OCI-LY1 (cell line): Measurements from ENCODE around the gene TNFAIP1.
A peak's percentile ranks its signal among the peaks of the same experiment; 100 is the strongest.

ENCODE experiments used
- H2AFZ ChIP-seq: fragments of 200-600 bp; sonication (generic), shearing (Covaris generic); 2 replicates; pipeline ENCODE4 v1.6.0; 2014; ENCODE audit warnings: antibody characterized with exemption, mild to moderate bottlenecking, low read length
- H3F3A ChIP-seq: fragments of 200-600 bp; sonication (generic), shearing (Covaris generic); 2 replicates; pipeline ENCODE4 v1.6.0; 2014; ENCODE audit warnings: mild to moderate bottlenecking, antibody characterized with exemption, low read length, moderate library complexity; ENCODE audit not compliant: insufficient read depth
- H3K27ac ChIP-seq: fragments of 200-600 bp; sonication (generic); 2 replicates; pipeline ENCODE4 v1.5.1; 2014; ENCODE audit warnings: low read length, mixed run types, mild to moderate bottlenecking, low read depth; ENCODE audit not compliant: poor library complexity, severe bottlenecking
- H3K27me3 ChIP-seq: fragments of 200-600 bp; sonication (generic); 2 replicates; pipeline ENCODE4 v1.6.0; 2014; ENCODE audit warnings: antibody characterized with exemption, mild to moderate bottlenecking, low read length, moderate library complexity; ENCODE audit not compliant: insufficient read depth
- H3K36me3 ChIP-seq: fragments of 200-600 bp; sonication (generic); 2 replicates; pipeline ENCODE4 v1.6.1; 2014; ENCODE audit warnings: mild to moderate bottlenecking, antibody characterized with exemption, low read length, moderate library complexity, mixed read lengths; ENCODE audit not compliant: insufficient read depth
- H3K4me1 ChIP-seq: fragments of 200-600 bp; sonication (generic); 2 replicates; pipeline ENCODE4 v1.5.1; 2014; ENCODE audit warnings: mild to moderate bottlenecking, low read length, moderate library complexity; ENCODE audit not compliant: insufficient read depth, severe bottlenecking
- H3K4me2 ChIP-seq: fragments of 200-600 bp; sonication (generic), shearing (Covaris generic); 2 replicates; pipeline ENCODE4 v1.6.1; 2014; ENCODE audit warnings: low read length
- H3K4me3 ChIP-seq: fragments of 200-600 bp; sonication (generic); 2 replicates; pipeline ENCODE4 v1.5.1; 2014; ENCODE audit warnings: low read length, low read depth, mild to moderate bottlenecking, mixed read lengths; ENCODE audit not compliant: poor library complexity, severe bottlenecking
- H3K79me2 ChIP-seq: fragments of 200-600 bp; shearing (Covaris generic); 2 replicates; pipeline ENCODE4 v1.6.1; 2016; ENCODE audit warnings: mixed run types, low read length, mixed read lengths; ENCODE audit not compliant: insufficient read depth
- H3K9ac ChIP-seq: fragments of 200-600 bp; sonication (generic), shearing (Covaris generic); 2 replicates; pipeline ENCODE4 v1.6.1; 2014; ENCODE audit warnings: mild to moderate bottlenecking, low read length, mixed read lengths
- H3K9me2 ChIP-seq: fragments of 200-600 bp; sonication (generic), shearing (Covaris generic); 2 replicates; pipeline ENCODE4 v1.6.1; 2014; ENCODE audit warnings: low read depth, mild to moderate bottlenecking, low read length, mixed read lengths
- H3K9me3 ChIP-seq: fragments of 200-600 bp; shearing (Covaris generic); 2 replicates; pipeline ENCODE4 v1.6.1; 2014; ENCODE audit warnings: low read length, mixed read lengths
- H4K20me1 ChIP-seq: fragments of 200-600 bp; sonication (generic), shearing (Covaris generic); 2 replicates; pipeline ENCODE4 v1.6.0; 2016; ENCODE audit warnings: mild to moderate bottlenecking, low read length; ENCODE audit not compliant: insufficient read depth
- EZH2 ChIP-seq: fragments of 200-600 bp; sonication (generic), shearing (Covaris generic); IDR thresholded peaks from 2 replicates; pipeline ENCODE4 v1.8.0; 2017; ENCODE audit warnings: borderline replicate concordance, mixed run types, mild to moderate bottlenecking, antibody characterized with exemption, low read length, moderate library complexity, mixed read lengths
- TF ChIP-seq, protein P1 (sequence below): fragments of 200-600 bp; sonication (generic), shearing (Covaris generic); IDR thresholded peaks from 2 replicates; pipeline ENCODE4 v1.5.1; 2017; ENCODE audit warnings: mild to moderate bottlenecking, antibody characterized with exemption, low read length, moderate library complexity, mixed read lengths

Gene TNFAIP1

DNA sequence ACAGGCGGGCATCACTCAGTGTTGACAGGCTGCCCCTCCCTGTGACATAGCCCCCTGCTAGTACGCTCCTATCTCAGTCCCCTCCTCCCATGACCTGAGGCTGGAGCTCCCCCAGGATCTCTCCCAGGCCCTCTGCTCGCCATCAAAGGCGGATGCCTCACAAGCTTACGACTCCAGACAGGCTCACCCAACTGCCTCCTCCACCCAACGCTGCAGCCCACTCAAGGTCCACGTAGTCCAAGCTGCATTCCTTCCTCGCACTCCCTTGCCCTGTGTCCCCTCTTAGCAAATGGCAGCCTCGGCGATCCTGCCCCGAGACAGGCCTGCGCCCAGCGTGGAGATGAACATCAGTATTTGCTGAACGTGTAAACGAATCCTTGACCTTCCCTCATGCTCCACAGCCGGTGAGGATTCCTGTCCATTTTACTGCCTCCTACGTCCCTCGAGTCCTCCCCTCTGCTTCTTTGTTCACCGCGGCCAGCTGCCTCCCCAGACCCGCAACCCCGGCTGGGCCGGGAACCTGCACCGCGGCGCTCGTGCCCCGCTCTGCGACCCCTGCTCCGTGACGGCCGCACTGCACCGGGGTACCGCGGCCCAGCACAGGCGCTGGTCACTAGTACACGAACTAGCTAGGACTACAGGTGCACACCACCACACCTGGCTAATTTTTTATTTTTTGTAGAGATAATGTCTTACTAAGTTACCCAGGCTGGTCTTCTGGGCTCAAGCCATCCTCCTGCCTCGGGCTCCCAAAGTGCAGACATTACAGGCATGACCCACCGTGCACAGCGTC is 17.4 kb upstream of the TNFAIP1 start:
- peaks cover 36% of the 10 kb centered on the region for H3K4me1 ChIP-seq
- H4K20me1 ChIP-seq = no peaks in the 10 kb centered on the region
- no peak for TF ChIP-seq EZH2
- TF ChIP-seq, protein P1, sequence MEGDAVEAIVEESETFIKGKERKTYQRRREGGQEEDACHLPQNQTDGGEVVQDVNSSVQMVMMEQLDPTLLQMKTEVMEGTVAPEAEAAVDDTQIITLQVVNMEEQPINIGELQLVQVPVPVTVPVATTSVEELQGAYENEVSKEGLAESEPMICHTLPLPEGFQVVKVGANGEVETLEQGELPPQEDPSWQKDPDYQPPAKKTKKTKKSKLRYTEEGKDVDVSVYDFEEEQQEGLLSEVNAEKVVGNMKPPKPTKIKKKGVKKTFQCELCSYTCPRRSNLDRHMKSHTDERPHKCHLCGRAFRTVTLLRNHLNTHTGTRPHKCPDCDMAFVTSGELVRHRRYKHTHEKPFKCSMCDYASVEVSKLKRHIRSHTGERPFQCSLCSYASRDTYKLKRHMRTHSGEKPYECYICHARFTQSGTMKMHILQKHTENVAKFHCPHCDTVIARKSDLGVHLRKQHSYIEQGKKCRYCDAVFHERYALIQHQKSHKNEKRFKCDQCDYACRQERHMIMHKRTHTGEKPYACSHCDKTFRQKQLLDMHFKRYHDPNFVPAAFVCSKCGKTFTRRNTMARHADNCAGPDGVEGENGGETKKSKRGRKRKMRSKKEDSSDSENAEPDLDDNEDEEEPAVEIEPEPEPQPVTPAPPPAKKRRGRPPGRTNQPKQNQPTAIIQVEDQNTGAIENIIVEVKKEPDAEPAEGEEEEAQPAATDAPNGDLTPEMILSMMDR = no peak
- H3K9ac ChIP-seq = peak overlapping the region; percentile 85
- H3K27me3 ChIP-seq = no peaks in the 10 kb centered on the region
- no peak overlapping the region for H2AFZ ChIP-seq
- H3K27ac ChIP-seq = peak overlapping the region; percentile 47
- H3K9me2 ChIP-seq = no peaks in the 10 kb centered on the region
- peak overlapping the region; percentile 86 for H3K4me2 ChIP-seq
- H3K36me3 ChIP-seq = peaks cover 20% of the 10 kb centered on the region; the same call in 1 of the 2 replicates
- peaks cover 40% of the 10 kb centered on the region for H3K79me2 ChIP-seq
- no peaks in the 10 kb centered on the region for H3K9me3 ChIP-seq
- H3F3A ChIP-seq = no peaks in the 10 kb centered on the region
- H3K4me3 ChIP-seq = peak overlapping the region; percentile 87

DNA sequence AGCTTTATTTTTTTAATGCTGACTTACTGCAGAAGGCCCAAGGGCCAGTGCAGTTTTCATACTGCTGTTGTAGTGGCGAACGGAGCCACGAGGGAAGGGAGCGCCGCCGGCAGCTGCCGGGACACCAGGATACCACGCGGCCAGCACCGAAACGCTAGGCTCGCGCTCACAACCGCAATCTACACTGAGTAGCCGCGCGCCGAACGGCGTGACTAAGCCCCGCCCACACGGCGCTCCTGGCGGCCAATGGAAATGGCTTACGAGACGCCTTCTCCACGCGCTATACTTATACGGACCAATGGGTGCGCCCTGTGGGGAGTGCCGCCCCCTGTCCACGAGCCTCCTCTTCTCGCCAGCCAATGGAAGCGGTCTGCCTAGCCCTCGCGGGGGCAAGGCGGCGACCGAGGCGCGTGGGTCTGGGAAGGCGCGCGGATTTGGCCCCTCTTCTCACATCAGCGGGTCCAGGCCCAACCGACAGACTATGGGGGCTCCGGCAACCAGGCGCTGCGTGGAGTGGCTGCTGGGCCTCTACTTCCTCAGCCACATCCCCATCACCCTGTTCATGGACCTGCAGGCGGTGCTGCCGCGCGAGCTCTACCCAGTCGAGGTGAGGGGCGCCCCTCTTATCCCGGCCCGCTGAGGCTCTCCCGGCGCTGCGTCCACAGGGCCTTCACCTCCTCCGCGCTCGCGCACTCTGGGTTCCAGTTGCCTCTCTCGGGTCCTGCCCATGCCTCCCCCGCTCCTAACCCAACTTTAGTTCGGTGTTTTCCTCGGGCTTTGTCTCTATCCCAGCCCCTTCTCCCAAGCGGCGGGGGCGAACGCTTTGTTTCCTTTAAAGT is 16.6 kb upstream of the TNFAIP1 start, which contains the start of gene TMEM97:
TMEM97 (plus strand) TSS at position 442 of the 839 bp plus-strand sequence; CDS start at position 482, 40 bp downstream.
- no peaks in the 10 kb centered on the region for H3F3A ChIP-seq
- H3K27ac ChIP-seq = peak within 1 kb of the TSS; percentile 59
- H3K4me1 ChIP-seq = peaks cover 36% of the 10 kb centered on the region

GRCh38 chr17:28319598-28319935 is 16.0 kb upstream of the TNFAIP1 start:
- peaks cover 52% of the 10 kb centered on the region for H3K79me2 ChIP-seq
- H3K4me2 ChIP-seq = peak overlapping the region; percentile 86
- peak overlapping the region; percentile 97 for H3K9ac ChIP-seq
- peak overlapping the region; percentile 59 for H3K27ac ChIP-seq
- H3K9me3 ChIP-seq = no peaks in the 10 kb centered on the region
- no peaks in the 10 kb centered on the region for H3K9me2 ChIP-seq
- H3K4me3 ChIP-seq = peak overlapping the region; percentile 87
- H4K20me1 ChIP-seq = no peaks in the 10 kb centered on the region
- peaks cover 40% of the 10 kb centered on the region for H3K4me1 ChIP-seq
- no peaks in the 10 kb centered on the region for H3F3A ChIP-seq
- H2AFZ ChIP-seq = no peak overlapping the region
- H3K36me3 ChIP-seq = peaks cover 20% of the 10 kb centered on the region; the same call in 1 of the 2 replicates
- H3K27me3 ChIP-seq = no peaks in the 10 kb centered on the region
- no peak for TF ChIP-seq EZH2
- TF ChIP-seq, protein P1 = no peak

More for the DNA sequence above, 16.6 kb upstream of the TNFAIP1 start, which contains the start of gene TMEM97:
- TF ChIP-seq, protein P1 = peak; percentile 8; the same call in 1 of the 2 replicates
- no peak for TF ChIP-seq EZH2
- peaks cover 20% of the 10 kb centered on the region; the same call in 1 of the 2 replicates for H3K36me3 ChIP-seq
- H3K79me2 ChIP-seq = peaks cover 46% of the 10 kb centered on the region
- H3K9me3 ChIP-seq = no peaks in the 10 kb centered on the region
- no peaks in the 10 kb centered on the region for H3K9me2 ChIP-seq
- H3K4me2 ChIP-seq = peak within 1 kb of the TSS; percentile 86
- no peak within 1 kb of the TSS for H2AFZ ChIP-seq
- no peaks in the 10 kb centered on the region for H3K27me3 ChIP-seq
- peak within 1 kb of the TSS; percentile 97 for H3K9ac ChIP-seq
- H4K20me1 ChIP-seq = no peaks in the 10 kb centered on the region
- H3K4me3 ChIP-seq = peak within 1 kb of the TSS; percentile 87
